Lower lobe of right lung (tissue), 2 donors: ENCODE measurements around the gene CNOT6. TPM values are rescaled to one million over a fixed set of nuclear protein-coding genes. Genes with fewer than 3 reads are reported as not detected.

Source experiments
- ATAC-seq, 2 donors: fragments of 200-7000 bp; cut with Tn5 transposase; one replicate each; pipeline ENCODE4 v1.9.1; 2020 to 2022; ENCODE audit warnings: mild to moderate bottlenecking in 2 of 2, moderate library complexity in 2 of 2
- DNase-seq: peaks from one replicate; pipeline ENCODE4 v3.0.0-alpha.2; 2020
- H3K27ac ChIP-seq: fragments of 200-600 bp; one replicate; pipeline ENCODE4 v1.8.0; 2022
- H3K27me3 ChIP-seq: fragments of 200-600 bp; one replicate; pipeline ENCODE4 v1.8.0; 2022; ENCODE audit warnings: low read depth
- H3K36me3 ChIP-seq: fragments of 200-600 bp; one replicate; pipeline ENCODE4 v1.8.0; 2022; ENCODE audit warnings: mild to moderate bottlenecking
- H3K4me1 ChIP-seq: fragments of 200-600 bp; one replicate; pipeline ENCODE4 v1.8.0; 2022
- H3K4me3 ChIP-seq: fragments of 200-600 bp; one replicate; pipeline ENCODE4 v1.8.0; 2022; ENCODE audit warnings: mild to moderate bottlenecking
- H3K9me3 ChIP-seq: fragments of 200-600 bp; one replicate; pipeline ENCODE4 v1.8.0; 2022
- intact Hi-C: fragments of 100-400 bp; cut with DNase I; formaldehyde crosslinking; loops from one replicate; pipeline ENCODE4 v1.11.0; 2022
- total RNA-seq: library from RNA; stranded (reverse); fragmentation: NEBNext Ultra II Directional; extraction: Animal tissue kit (Norgen Biotek cat#: 25700); gene quantifications from one replicate; pipeline ENCODE4 v1.2.1, GENCODE V29; 2021
- TF ChIP-seq, protein P1 (sequence below): fragments of 200-600 bp; IDR thresholded peaks from one replicate; pipeline ENCODE4 v1.8.0; 2022; ENCODE audit warnings: antibody characterized with exemption, mild to moderate bottlenecking
- donor health status: DM: no; HTN: yes; CAD: no; lungs with severe emphysema.

CNOT6 gene
- total RNA-seq, 1 donor from 2014 or later = 32.4 TPM

DNA sequence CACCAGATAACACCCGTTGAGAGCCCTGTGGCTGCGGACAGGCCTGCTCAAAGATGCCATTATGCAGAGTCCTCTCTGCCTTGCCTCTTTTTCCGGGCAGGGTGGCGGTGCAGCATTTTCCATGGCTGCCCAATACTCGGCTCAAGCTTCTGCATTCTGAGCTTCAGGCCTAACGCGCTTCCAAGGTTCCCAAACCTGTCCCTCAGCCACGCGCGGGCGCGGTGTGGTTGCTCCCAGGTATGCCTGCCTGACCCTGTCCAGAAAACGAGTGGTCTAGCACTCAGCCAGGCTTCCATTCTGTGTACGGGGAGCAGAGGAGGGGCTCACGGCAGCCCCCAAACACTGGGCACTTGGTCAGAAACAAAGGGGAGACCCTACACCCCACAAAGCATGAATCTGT lies 27.9 kb upstream of the CNOT6 start:
- H3K9me3 ChIP-seq = no peaks in the 10 kb centered on the region
- ATAC-seq = no peak
- peak overlapping the region; percentile 83 for H3K27ac ChIP-seq
- TF ChIP-seq, protein P1, sequence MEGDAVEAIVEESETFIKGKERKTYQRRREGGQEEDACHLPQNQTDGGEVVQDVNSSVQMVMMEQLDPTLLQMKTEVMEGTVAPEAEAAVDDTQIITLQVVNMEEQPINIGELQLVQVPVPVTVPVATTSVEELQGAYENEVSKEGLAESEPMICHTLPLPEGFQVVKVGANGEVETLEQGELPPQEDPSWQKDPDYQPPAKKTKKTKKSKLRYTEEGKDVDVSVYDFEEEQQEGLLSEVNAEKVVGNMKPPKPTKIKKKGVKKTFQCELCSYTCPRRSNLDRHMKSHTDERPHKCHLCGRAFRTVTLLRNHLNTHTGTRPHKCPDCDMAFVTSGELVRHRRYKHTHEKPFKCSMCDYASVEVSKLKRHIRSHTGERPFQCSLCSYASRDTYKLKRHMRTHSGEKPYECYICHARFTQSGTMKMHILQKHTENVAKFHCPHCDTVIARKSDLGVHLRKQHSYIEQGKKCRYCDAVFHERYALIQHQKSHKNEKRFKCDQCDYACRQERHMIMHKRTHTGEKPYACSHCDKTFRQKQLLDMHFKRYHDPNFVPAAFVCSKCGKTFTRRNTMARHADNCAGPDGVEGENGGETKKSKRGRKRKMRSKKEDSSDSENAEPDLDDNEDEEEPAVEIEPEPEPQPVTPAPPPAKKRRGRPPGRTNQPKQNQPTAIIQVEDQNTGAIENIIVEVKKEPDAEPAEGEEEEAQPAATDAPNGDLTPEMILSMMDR = no peak
- H3K4me1 ChIP-seq = peaks cover 16% of the 10 kb centered on the region
- intact Hi-C loops = no loop called here
- DNase-seq = no peak
- H3K27me3 ChIP-seq = no peaks in the 10 kb centered on the region
- no peak overlapping the region for H3K4me3 ChIP-seq
- no peaks in the 10 kb centered on the region for H3K36me3 ChIP-seq

DNA sequence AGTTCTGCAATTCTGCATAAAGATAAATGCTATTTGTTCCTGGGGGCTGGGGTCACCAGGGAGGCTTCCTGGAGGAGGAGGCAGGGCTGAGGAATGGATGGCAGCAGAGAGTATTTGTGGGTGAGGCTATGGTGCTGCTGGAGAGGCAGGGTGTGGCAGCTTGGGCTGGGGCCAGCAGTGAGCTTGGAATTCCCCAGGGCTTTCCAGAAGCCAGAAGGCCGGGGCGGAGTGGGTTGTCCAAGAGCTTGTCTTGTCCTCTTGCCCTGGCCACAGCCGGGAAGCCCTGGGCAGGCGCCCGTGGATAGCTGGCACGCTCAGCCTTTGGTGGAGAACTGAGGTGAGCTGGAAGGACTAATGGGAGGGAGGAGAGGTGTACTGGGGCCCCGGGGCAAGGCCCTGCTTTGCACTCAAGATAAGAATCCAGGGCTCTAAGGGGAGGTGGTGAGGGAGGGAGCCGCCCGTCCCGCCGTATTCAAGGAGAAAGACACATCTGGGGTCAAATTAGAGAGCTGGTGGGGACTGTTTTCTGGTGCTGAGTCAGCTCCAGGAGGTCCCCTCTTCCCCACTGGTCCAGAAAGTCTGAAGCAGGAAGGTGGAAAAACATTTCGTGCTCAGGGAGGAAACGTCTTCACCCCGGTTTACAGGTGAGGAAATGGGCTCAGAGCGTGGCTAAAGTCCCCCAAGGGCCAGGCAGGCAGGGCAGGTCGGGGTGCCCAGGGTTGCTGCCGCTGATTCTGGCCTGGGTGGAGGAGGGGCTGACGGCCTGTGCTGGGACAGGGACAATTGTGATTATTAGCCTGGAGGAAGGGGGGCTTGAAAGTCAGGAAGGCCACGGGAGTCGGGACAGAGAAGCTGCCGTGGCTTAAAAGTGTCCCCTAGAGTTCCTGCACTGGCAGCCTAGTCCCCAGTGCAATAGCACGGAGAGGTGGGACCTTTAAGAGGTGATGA lies 26.9 kb upstream of the CNOT6 start:
- no peaks in the 10 kb centered on the region for H3K9me3 ChIP-seq
- intact Hi-C loops = no loop called here
- DNase-seq (peak; percentile 89), ATAC-seq (peak; percentile 87 to 89)
- H3K27ac ChIP-seq = peak overlapping the region; percentile 83
- H3K4me3 ChIP-seq = peak overlapping the region; percentile 42
- TF ChIP-seq, protein P1 = no peak
- no peaks in the 10 kb centered on the region for H3K27me3 ChIP-seq
- no peaks in the 10 kb centered on the region for H3K36me3 ChIP-seq
- H3K4me1 ChIP-seq = peaks cover 23% of the 10 kb centered on the region

DNA sequence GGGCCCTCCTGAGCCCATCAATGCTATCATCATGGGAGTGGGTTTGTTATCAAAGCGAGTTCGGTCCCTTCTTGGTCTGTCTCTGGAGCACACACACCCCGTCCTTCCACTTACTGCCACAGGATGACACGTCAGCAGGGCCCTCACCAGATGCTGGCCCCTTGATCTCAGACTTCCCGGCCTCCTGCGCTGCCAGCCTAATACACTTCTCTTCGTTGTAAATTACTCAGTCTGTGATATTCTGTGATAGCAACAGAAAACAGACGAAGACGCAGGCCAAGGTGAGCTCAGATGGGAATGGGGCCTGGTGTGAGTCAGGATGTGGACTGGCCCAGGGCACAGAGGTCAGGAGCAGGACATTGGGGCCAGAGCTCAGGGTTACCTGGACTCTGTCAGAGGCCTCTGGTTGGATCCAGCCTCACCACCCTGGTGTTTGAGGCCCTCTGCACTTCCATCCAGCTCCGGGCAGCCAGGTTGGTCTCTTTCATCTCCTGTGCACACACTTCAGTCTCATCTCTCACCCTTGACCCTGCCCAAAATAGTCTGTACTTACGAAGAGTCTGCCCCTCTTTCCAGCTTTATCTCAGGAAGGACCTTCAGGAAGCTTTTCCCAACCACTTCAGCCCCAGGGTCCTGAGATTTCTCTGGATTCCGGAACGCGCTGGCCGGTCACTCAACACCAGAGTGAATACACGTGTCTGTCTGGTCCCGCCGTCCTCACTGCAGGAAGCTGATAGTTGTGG lies 26.0 kb upstream of the CNOT6 start:
- H3K27me3 ChIP-seq = no peaks in the 10 kb centered on the region
- intact Hi-C loops = no loop called here
- no peaks in the 10 kb centered on the region for H3K36me3 ChIP-seq
- TF ChIP-seq, protein P1 = no peak
- no peaks in the 10 kb centered on the region for H3K9me3 ChIP-seq
- ATAC-seq (peak; percentile 6 to 20), DNase-seq (no peak)
- peak overlapping the region; percentile 42 for H3K4me3 ChIP-seq
- peaks cover 23% of the 10 kb centered on the region for H3K4me1 ChIP-seq
- H3K27ac ChIP-seq = peak overlapping the region; percentile 83

DNA sequence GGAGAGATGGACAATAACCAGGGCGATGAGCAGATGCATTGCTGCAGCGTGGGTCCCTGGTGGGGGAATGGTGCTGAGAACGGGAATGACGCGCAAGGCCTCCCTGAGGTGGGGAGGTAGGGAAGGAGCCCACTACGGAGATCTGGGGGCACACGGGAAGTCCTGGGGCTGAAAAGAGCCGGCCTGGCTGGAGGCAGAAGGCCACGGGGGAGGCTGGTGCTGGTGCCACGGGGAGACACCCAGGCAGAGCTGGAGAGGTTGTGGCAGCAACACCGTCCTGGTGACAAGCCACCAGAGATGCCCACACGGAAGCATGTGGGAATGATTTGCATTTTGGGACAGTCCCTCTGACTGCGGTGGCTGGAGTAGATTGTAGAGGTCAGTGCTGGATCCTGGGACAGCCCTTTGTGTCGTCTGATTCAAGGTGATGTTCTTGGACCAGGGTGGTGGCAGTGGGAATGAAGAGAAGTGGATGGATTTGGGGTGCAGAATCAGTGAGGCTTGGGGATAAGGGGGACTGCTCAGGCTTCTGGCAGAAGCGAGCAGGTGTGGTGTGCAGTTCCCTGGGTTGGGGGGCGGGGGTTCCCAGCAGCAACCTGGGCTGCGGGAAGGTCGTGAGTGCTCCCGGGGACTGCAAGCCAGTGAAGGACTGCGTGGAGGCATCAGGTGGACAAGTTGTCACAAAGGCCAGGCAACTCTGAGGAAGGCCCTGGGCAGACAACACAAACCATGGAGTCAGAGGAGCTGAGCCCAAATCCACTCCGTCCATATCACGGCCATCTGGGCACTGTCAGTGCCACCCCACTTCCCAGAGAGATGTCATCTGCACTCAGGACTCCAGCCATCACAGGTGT lies 25.2 kb upstream of the CNOT6 start:
- H3K27me3 ChIP-seq = no peaks in the 10 kb centered on the region
- no peak overlapping the region for H3K4me3 ChIP-seq
- no peak for ATAC-seq
- no peak for DNase-seq
- no peak overlapping the region for H3K27ac ChIP-seq
- no peaks in the 10 kb centered on the region for H3K9me3 ChIP-seq
- intact Hi-C loops = no loop called here
- peaks cover 23% of the 10 kb centered on the region for H3K4me1 ChIP-seq
- no peaks in the 10 kb centered on the region for H3K36me3 ChIP-seq
- TF ChIP-seq, protein P1 = no peak

DNA sequence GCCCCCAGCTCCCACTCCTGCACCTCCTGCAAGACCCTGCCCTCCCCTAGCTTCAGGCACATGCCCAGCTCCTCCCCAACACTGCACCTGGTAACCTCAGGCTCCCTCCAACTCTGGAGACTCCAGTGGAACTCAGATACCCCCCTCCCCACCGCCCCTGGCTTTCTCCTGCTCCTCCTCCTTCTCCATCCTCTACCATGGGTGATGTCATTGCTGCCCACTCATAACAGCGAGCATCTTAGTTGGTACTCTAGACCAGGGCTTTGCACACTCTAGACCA lies 24.7 kb upstream of the CNOT6 start:
- Histone ChIP-seq H3K4me1 (peaks cover 23% of the 10 kb centered on the region), H3K9me3 (no peaks in the 10 kb centered on the region), H3K27me3 (no peaks in the 10 kb centered on the region), H3K4me3 (no peak overlapping the region), H3K36me3 (no peaks in the 10 kb centered on the region), H3K27ac (no peak overlapping the region)
- ATAC-seq = no peak
- intact Hi-C loops = no loop called here
- TF ChIP-seq, protein P1 = no peak
- no peak for DNase-seq
